Effector memory CD8-positive, alpha-beta T cell (primary cell): ENCODE measurements around the gene TTC34.

Source experiments
- ATAC-seq: fragments of 150-1000 bp; cut with Tn5 transposase; replicated peaks from 2 replicates; pipeline ENCODE4 v1.10.0; 2021; ENCODE audit warnings: mild to moderate bottlenecking, moderate library complexity
- DNase-seq, 3 experiments: peaks; one replicate each; pipeline ENCODE4 v3.0.0; 2021
- H3K27ac Mint-ChIP-seq, 2 donors: one replicate each; pipeline ENCODE4 v1.8.0; 2022; ENCODE audit warnings: mild to moderate bottlenecking in 2 of 2, mixed read lengths in 2 of 2, moderate library complexity in 2 of 2
- H3K27me3 Mint-ChIP-seq, 2 donors: one replicate each; pipeline ENCODE4 v1.8.0; 2022; ENCODE audit warnings: mixed read lengths in 2 of 2
- H3K36me3 Mint-ChIP-seq: one replicate; pipeline ENCODE4 v1.8.0; 2022; ENCODE audit warnings: mild to moderate bottlenecking, moderate library complexity, mixed read lengths; ENCODE audit not compliant: insufficient read depth
- H3K4me1 Mint-ChIP-seq, 2 donors: one replicate each; pipeline ENCODE4 v1.8.0; 2022; ENCODE audit warnings: low read depth in 2 of 2, mixed read lengths in 2 of 2
- H3K4me3 Mint-ChIP-seq, 2 donors: one replicate each; pipeline ENCODE4 v1.8.0; 2022; ENCODE audit warnings: mild to moderate bottlenecking in 2 of 2, mixed read lengths in 2 of 2, moderate library complexity in 2 of 2
- H3K9me3 Mint-ChIP-seq, 2 donors: one replicate each; pipeline ENCODE4 v1.8.0; 2022; ENCODE audit warnings: mixed read lengths in 2 of 2

The TTC34 gene

GRCh38 chr1:2823921-2824610 is 22.6 kb upstream of the TTC34 start:
- DNase-seq (no peak), ATAC-seq (no peak)
- Mint-ChIP-seq H3K27ac (peak overlapping the region in 1 of 2 donors; percentile 27), H3K9me3 (peaks cover 0 to 3% of the 10 kb centered on the region in 2 donors), H3K4me1 (no peaks in the 10 kb centered on the region), H3K36me3 (no peaks in the 10 kb centered on the region), H3K4me3 (no peak overlapping the region), H3K27me3 (peaks cover 11 to 42% of the 10 kb centered on the region in 2 donors)

- H3K27ac Mint-ChIP-seq = no peak overlapping the region
- no peaks in the 10 kb centered on the region for H3K4me1 Mint-ChIP-seq
- peaks cover 0 to 3% of the 10 kb centered on the region in 2 donors for H3K9me3 Mint-ChIP-seq
- H3K36me3 Mint-ChIP-seq = no peaks in the 10 kb centered on the region
- ATAC-seq (no peak), DNase-seq (no peak)
- H3K27me3 Mint-ChIP-seq = peaks cover 23 to 53% of the 10 kb centered on the region in 2 donors
- no peak overlapping the region for H3K4me3 Mint-ChIP-seq
These were observed 21.2 kb upstream of the TTC34 start for GRCh38 chr1:2822621-2823145.

- H3K9me3 Mint-ChIP-seq = no peaks in the 10 kb centered on the region
- ATAC-seq (peak; percentile 52), DNase-seq (peak in 1 of 3 experiments; percentile 15)
- no peak overlapping the region for H3K4me3 Mint-ChIP-seq
- no peaks in the 10 kb centered on the region for H3K36me3 Mint-ChIP-seq
- no peak overlapping the region for H3K27ac Mint-ChIP-seq
- H3K4me1 Mint-ChIP-seq = no peaks in the 10 kb centered on the region
- H3K27me3 Mint-ChIP-seq = peaks cover 23 to 53% of the 10 kb centered on the region in 2 donors
These were observed 20.6 kb upstream of the TTC34 start for GRCh38 chr1:2821966-2822620.

DNA sequence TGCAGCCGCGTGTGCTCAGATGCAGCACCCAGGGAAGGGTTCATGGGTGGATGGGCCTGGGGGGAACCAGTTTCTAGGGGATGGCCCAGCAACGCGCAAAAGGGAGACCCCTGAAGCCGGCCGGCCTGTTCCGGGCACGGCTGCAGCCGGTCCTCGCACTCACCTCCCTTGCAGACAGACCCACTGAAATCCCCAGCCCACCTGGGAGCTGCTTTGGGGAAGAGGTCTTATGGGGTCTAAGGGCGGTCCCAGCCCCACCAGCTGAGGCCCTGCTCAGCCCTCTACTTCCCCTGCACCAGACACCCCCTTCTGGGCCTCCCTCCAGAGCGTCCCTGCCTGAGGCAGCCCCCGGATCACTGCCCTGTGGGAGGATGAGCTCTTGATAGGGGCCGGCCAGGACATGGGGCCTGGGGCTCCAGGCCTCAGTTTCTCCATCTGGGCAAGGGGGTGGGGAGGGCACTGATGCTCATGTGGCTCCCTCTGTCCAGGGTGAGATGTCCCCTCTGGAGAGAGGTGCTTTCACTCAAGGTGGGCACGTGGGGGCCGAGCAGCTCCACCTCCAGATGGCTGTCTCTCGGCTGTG is 20.0 kb upstream of the TTC34 start:
- H3K4me1 Mint-ChIP-seq = no peaks in the 10 kb centered on the region
- DNase-seq = no peak
- H3K27ac Mint-ChIP-seq = no peak overlapping the region
- peaks cover 23 to 58% of the 10 kb centered on the region in 2 donors for H3K27me3 Mint-ChIP-seq
- H3K4me3 Mint-ChIP-seq = no peak overlapping the region
- ATAC-seq = no peak
- H3K9me3 Mint-ChIP-seq = no peaks in the 10 kb centered on the region
- H3K36me3 Mint-ChIP-seq = no peaks in the 10 kb centered on the region

DNA sequence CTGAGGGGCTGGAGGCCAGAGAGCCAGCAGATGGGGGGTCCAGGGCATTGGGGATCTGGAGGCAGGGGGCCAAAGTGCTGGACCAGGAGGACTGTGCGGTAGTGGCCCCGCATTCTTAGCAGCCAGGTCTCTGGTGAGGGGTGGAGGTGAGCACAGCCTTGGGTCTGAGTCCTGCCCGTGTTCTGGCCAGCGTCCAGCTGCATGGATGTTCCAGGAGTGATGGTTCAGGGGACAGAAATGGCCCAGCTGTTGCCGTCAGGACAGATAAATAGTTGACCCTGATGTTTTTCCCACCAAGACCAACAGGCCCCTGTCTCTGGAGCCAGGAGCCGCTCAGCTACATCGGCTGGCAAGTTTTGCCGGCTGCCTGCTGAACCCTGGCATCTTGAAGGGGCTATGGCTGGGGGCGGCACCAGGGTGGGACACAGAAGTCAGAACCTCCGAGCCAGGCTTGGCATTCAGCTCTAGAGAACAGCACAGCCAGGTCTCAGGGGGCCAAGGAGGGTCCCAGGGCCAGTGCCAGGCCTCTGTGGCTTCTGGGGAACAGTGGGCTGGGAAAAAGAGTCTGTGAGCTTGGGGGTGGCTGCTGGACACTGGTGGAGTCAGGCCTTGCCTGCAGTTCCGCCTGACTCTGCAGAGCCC is 19.4 kb upstream of the TTC34 start:
- DNase-seq (no peak), ATAC-seq (no peak)
- Mint-ChIP-seq H3K27me3 (peaks cover 23 to 56% of the 10 kb centered on the region in 2 donors), H3K4me1 (no peaks in the 10 kb centered on the region), H3K27ac (no peak overlapping the region), H3K9me3 (no peaks in the 10 kb centered on the region), H3K36me3 (no peaks in the 10 kb centered on the region), H3K4me3 (no peak overlapping the region)

- Mint-ChIP-seq H3K27me3 (peaks cover 23 to 49% of the 10 kb centered on the region in 2 donors), H3K4me1 (no peaks in the 10 kb centered on the region), H3K9me3 (no peaks in the 10 kb centered on the region), H3K27ac (no peak overlapping the region), H3K36me3 (no peaks in the 10 kb centered on the region), H3K4me3 (no peak overlapping the region)
- DNase-seq (no peak), ATAC-seq (no peak)
These were observed 18.6 kb upstream of the TTC34 start for GRCh38 chr1:2819831-2820730.

DNA sequence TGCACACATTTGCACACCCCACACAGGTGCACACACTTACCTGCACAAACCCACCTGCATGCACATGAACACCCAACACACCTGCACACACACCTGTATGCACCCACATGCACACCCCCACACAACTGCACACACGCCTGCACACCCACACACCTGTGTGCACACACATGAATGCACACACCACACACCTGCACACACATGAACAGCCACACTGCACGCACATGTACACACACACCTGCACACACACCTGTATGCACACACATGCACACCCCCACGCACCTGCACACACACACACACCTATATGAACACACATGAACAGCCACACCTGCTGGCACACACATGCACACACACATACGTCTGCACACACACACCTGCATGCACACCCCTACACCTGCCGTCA is 17.9 kb upstream of the TTC34 start:
- no peaks in the 10 kb centered on the region for H3K4me1 Mint-ChIP-seq
- H3K27ac Mint-ChIP-seq = no peak overlapping the region
- no peak overlapping the region for H3K4me3 Mint-ChIP-seq
- H3K9me3 Mint-ChIP-seq = no peaks in the 10 kb centered on the region
- peaks cover 21 to 42% of the 10 kb centered on the region in 2 donors for H3K27me3 Mint-ChIP-seq
- ATAC-seq = no peak
- DNase-seq = no peak
- H3K36me3 Mint-ChIP-seq = no peaks in the 10 kb centered on the region

GRCh38 chr1:2817784-2818564 is 16.5 kb upstream of the TTC34 start:
- H3K27me3 Mint-ChIP-seq = peaks cover 12 to 28% of the 10 kb centered on the region in 2 donors
- DNase-seq (no peak), ATAC-seq (no peak)
- no peaks in the 10 kb centered on the region for H3K9me3 Mint-ChIP-seq
- no peak overlapping the region for H3K27ac Mint-ChIP-seq
- no peaks in the 10 kb centered on the region for H3K36me3 Mint-ChIP-seq
- H3K4me1 Mint-ChIP-seq = no peaks in the 10 kb centered on the region
- no peak overlapping the region for H3K4me3 Mint-ChIP-seq

DNA sequence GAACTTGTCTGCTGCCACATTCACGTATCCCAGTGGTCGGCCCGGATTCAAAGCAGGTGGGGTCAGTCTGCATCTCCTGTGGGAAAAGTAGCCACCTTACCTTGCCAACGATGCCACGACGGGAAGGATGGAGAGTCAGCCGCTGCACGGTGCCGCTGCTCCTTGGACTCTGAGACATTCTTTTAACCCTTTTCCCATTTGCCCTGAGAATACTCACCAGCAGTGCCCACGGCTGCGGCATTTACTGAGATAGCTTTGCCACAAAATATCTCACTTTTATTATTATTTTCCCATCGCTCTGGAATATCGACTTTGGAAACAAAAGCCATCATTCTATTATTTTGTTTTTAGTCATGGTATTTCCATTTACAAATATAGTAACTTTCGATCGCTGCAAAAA is 15.3 kb upstream of the TTC34 start:
- DNase-seq (no peak), ATAC-seq (no peak)
- Mint-ChIP-seq H3K36me3 (no peaks in the 10 kb centered on the region), H3K27me3 (peaks cover 12 to 37% of the 10 kb centered on the region in 2 donors), H3K4me3 (no peak overlapping the region), H3K9me3 (no peaks in the 10 kb centered on the region), H3K4me1 (no peaks in the 10 kb centered on the region), H3K27ac (no peak overlapping the region)

GRCh38 chr1:2815551-2815950 is 14.1 kb upstream of the TTC34 start:
- DNase-seq = no peak
- no peak for ATAC-seq
- peaks cover 12 to 47% of the 10 kb centered on the region in 2 donors for H3K27me3 Mint-ChIP-seq

DNA sequence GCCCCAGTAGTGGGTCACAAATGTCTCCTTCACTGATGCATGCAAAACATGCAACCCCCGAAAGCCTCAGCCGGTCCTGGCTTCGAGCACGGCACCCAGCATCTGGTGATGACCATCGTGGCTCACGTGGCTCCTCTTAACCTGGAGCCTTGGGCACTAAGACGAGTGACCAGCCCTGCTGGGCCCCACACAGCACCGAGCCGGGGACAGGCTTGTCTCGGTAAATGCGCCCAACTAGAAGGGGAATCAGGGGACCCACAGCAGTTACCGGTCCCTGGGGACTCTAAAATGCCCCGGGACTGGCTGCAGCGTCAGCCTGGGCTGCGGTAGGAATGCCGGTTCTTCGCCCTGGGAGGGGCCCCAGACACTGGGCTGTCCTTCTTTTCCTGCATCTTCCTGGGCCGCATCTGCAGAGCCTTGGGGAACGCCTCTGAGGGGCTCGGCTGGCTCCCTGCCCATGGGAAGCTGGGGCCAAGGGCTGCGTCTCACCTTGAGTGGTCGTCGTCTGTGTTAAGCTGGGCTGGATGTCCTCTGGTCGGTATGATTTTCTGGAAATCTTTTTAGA is 13.1 kb upstream of the TTC34 start:
- H3K4me1 Mint-ChIP-seq = no peaks in the 10 kb centered on the region
- ATAC-seq = no peak
- H3K9me3 Mint-ChIP-seq = no peaks in the 10 kb centered on the region
- no peak overlapping the region for H3K27ac Mint-ChIP-seq
- H3K36me3 Mint-ChIP-seq = no peaks in the 10 kb centered on the region
- no peak for DNase-seq
- peaks cover 12 to 47% of the 10 kb centered on the region in 2 donors for H3K27me3 Mint-ChIP-seq
- H3K4me3 Mint-ChIP-seq = no peak overlapping the region

More at GRCh38 chr1:2815551-2815950, 14.1 kb upstream of the TTC34 start:
- H3K4me3 Mint-ChIP-seq = no peak overlapping the region
- H3K9me3 Mint-ChIP-seq = no peaks in the 10 kb centered on the region
- H3K36me3 Mint-ChIP-seq = no peaks in the 10 kb centered on the region
- no peaks in the 10 kb centered on the region for H3K4me1 Mint-ChIP-seq
- H3K27ac Mint-ChIP-seq = no peak overlapping the region
